PC-3 (cell line): ENCODE data around the gene ELF2. TPM values are rescaled to one million over a fixed set of nuclear protein-coding genes. Genes with fewer than 3 reads are reported as not detected.
"Not testable (repeated sequence)": the region's sequence is repeated elsewhere in the genome, so short reads cannot be mapped to it uniquely, and the experiment has no call there.

Source experiments
- ATAC-seq: fragments of 200-7000 bp; cut with Tn5 transposase; 2 replicates; pipeline ENCODE4 v1.9.1; 2020; ENCODE audit warnings: mild to moderate bottlenecking, moderate library complexity
- BruUV-seq: library from RNA; stranded (reverse); fragments of 400-500 nt; replicated peaks from 2 replicates; lab custom pipeline; 2021; lab: Mats Ljungman, UMichigan
- CTCF ChIA-PET: fragments of 300-600 bp; sonication (Branson Sonifier 250); formaldehyde crosslinking; loops from one replicate; lab custom pipeline; 2022; ENCODE audit warnings: antibody characterized with exemption; lab: Charles Lee
- POLR2A ChIA-PET: fragments of 300-600 bp; sonication (Branson Sonifier 250); formaldehyde crosslinking; loops from one replicate; lab custom pipeline; 2022; ENCODE audit warnings: antibody characterized with exemption; ENCODE audit not compliant: unreplicated experiment; lab: Charles Lee
- DNase-seq: peaks from one replicate; pipeline ENCODE4 v3.0.0-alpha.2; 2015
- H2AFZ ChIP-seq: fragments of 300-600 bp; sonication (generic); 2 replicates; pipeline ENCODE4 v1.6.0; 2016; ENCODE audit warnings: antibody characterized with exemption, low read length
- H3F3A ChIP-seq: fragments of 300-600 bp; sonication (generic); one replicate; pipeline ENCODE4 v1.6.0; 2017; ENCODE audit warnings: antibody characterized with exemption, low read length, control low read depth, mild to moderate bottlenecking; ENCODE audit not compliant: unreplicated experiment
- H3K27ac ChIP-seq: fragments of 300-600 bp; sonication (generic); 2 replicates; pipeline ENCODE4 v1.5.1; 2016; ENCODE audit warnings: mild to moderate bottlenecking, low read length
- H3K27me3 ChIP-seq: fragments of 300-600 bp; sonication (generic); 2 replicates; pipeline ENCODE4 v1.6.1; 2016; ENCODE audit warnings: low read length, mixed read lengths
- H3K36me3 ChIP-seq: fragments of 300-600 bp; sonication (generic); 2 replicates; pipeline ENCODE4 v1.6.1; 2016; ENCODE audit warnings: low read depth, mixed run types, low read length, mixed read lengths
- H3K4me1 ChIP-seq: fragments of 300-600 bp; sonication (generic); 2 replicates; pipeline ENCODE4 v1.5.1; 2016; ENCODE audit warnings: low read length; ENCODE audit not compliant: insufficient read depth
- H3K4me2 ChIP-seq: fragments of 300-600 bp; sonication (generic); 2 replicates; pipeline ENCODE4 v1.6.0; 2016; ENCODE audit warnings: low read length
- H3K4me3 ChIP-seq: fragments of 300-600 bp; sonication (generic); 2 replicates; pipeline ENCODE4 v1.5.1; 2016; ENCODE audit warnings: mild to moderate bottlenecking, low read length, mixed read lengths
- H3K79me2 ChIP-seq: fragments of 300-600 bp; sonication (generic); 2 replicates; pipeline ENCODE4 v1.6.1; 2017; ENCODE audit warnings: low read length, mixed read lengths
- H3K9ac ChIP-seq: fragments of 300-600 bp; sonication (generic); 2 replicates; pipeline ENCODE4 v1.6.0; 2016; ENCODE audit warnings: mild to moderate bottlenecking, low read length
- H3K9me2 ChIP-seq: fragments of 300-600 bp; sonication (generic); replicated peaks from 2 replicates; pipeline ENCODE4 v1.6.1; 2016; ENCODE audit warnings: mixed run types, low read length, mixed read lengths
- H3K9me3 ChIP-seq: fragments of 300-600 bp; sonication (generic); 2 replicates; pipeline ENCODE4 v1.6.1; 2016; ENCODE audit warnings: low read length, mixed read lengths
- H4K20me1 ChIP-seq: fragments of 300-600 bp; sonication (generic); 2 replicates; pipeline ENCODE4 v1.6.1; 2016; ENCODE audit warnings: low read length, mixed read lengths
- CTCF ChIP-seq: fragments of 300-600 bp; sonication (generic); conservative IDR thresholded peaks from 2 replicates; pipeline ENCODE4 v1.5.1; 2017; ENCODE audit warnings: antibody characterized with exemption, low read depth, mild to moderate bottlenecking, low read length
- EZH2 ChIP-seq: fragments of 300-600 bp; sonication (generic); IDR thresholded peaks from one replicate; pipeline ENCODE4 v1.6.1; 2017; ENCODE audit warnings: antibody characterized with exemption, mild to moderate bottlenecking, low read length; ENCODE audit not compliant: unreplicated experiment
- EZH2phosphoT487 ChIP-seq: fragments of 300-600 bp; sonication (generic); IDR thresholded peaks from 2 replicates; pipeline ENCODE4 v1.6.1; 2018; ENCODE audit warnings: mild to moderate bottlenecking, antibody characterized with exemption, low read length, borderline replicate concordance
- intact Hi-C: fragments of 100-400 bp; cut with micrococcal nuclease; formaldehyde crosslinking; loops from 2 replicates; pipeline ENCODE4 v1.9.0; 2023
- total RNA-seq: library from RNA; depleted of rRNA; stranded (reverse); fragments of >200 nt; gene quantifications from 2 replicates; pipeline ENCODE4 v1.2.3, GENCODE V29; 2014

Gene ELF2
- total RNA-seq, 1 experiment from 2014 or later = 18.5 TPM

- no TSS peak for BruUV-seq
- no peaks in the 10 kb centered on the region for H3K79me2 ChIP-seq
Observed at GRCh38 chr4:139163806-139164206, 13.2 kb downstream of the ELF2 start.

GRCh38 chr4:139157977-139158376 is 19.0 kb downstream of the ELF2 start:
- BruUV-seq, POLR2A ChIA-PET, DNase-seq, H3K4me2 ChIP-seq, intact Hi-C loops, H3F3A ChIP-seq, H3K9me3 ChIP-seq, H4K20me1 ChIP-seq, H3K9ac ChIP-seq, CTCF ChIA-PET, ATAC-seq, H3K36me3 ChIP-seq, H3K27me3 ChIP-seq, H3K79me2 ChIP-seq, H3K4me1 ChIP-seq, H3K9me2 ChIP-seq, H3K4me3 ChIP-seq, H3K27ac ChIP-seq, H2AFZ ChIP-seq: not testable (repeated sequence)

More at GRCh38 chr4:139163806-139164206, 13.2 kb downstream of the ELF2 start:
- Histone ChIP-seq H2AFZ (no peak overlapping the region), H3K27ac (no peak overlapping the region), H3K4me1 (no peaks in the 10 kb centered on the region), H3K27me3 (no peaks in the 10 kb centered on the region), H3K36me3 (no peaks in the 10 kb centered on the region), H3F3A (no peaks in the 10 kb centered on the region), H3K4me2 (no peak overlapping the region), H3K9me3 (no peaks in the 10 kb centered on the region), H3K4me3 (no peak overlapping the region), H3K9me2 (no peaks in the 10 kb centered on the region), H3K9ac (no peak overlapping the region), H4K20me1 (no peaks in the 10 kb centered on the region)
- CTCF ChIA-PET = no interaction called here
- DNase-seq (no peak), ATAC-seq (no peak)
- intact Hi-C loops = no loop called here
- POLR2A ChIA-PET = no interaction called here
- no peak for TF ChIP-seq CTCF
- no peak for TF ChIP-seq EZH2phosphoT487
- no peak for TF ChIP-seq EZH2

GRCh38 chr4:139154952-139155557 is 22.0 kb downstream of the ELF2 start:
- Histone ChIP-seq H3K27ac (no peak overlapping the region), H3K9me3 (no peaks in the 10 kb centered on the region), H3K4me3 (no peak overlapping the region), H4K20me1 (no peaks in the 10 kb centered on the region), H3K4me1 (peaks cover 5% of the 10 kb centered on the region; the same call in 1 of the 2 replicates), H3F3A (no peaks in the 10 kb centered on the region), H2AFZ (no peak overlapping the region), H3K9ac (no peak overlapping the region), H3K27me3 (no peaks in the 10 kb centered on the region), H3K36me3 (no peaks in the 10 kb centered on the region), H3K4me2 (no peak overlapping the region), H3K9me2 (no peaks in the 10 kb centered on the region), H3K79me2 (no peaks in the 10 kb centered on the region)
- BruUV-seq = no TSS peak
- POLR2A ChIA-PET = no interaction called here
- intact Hi-C loops = no loop called here
- DNase-seq (no peak), ATAC-seq (no peak)
- CTCF ChIA-PET = interaction anchor here (0.6 kb wide), 1 partner anchor 28 kb away, joined by 3 read pairs; no protein-coding TSS in a partner anchor
- no peak for TF ChIP-seq EZH2phosphoT487
- no peak for TF ChIP-seq EZH2
- TF ChIP-seq CTCF = no peak
